ENCODE results near the gene ZNF582.

ZNF582 gene

GRCh38 chr19:56372281-56372680 is 21.1 kb downstream of the ZNF582 start:
- TF ChIP-seq, protein P1, sequence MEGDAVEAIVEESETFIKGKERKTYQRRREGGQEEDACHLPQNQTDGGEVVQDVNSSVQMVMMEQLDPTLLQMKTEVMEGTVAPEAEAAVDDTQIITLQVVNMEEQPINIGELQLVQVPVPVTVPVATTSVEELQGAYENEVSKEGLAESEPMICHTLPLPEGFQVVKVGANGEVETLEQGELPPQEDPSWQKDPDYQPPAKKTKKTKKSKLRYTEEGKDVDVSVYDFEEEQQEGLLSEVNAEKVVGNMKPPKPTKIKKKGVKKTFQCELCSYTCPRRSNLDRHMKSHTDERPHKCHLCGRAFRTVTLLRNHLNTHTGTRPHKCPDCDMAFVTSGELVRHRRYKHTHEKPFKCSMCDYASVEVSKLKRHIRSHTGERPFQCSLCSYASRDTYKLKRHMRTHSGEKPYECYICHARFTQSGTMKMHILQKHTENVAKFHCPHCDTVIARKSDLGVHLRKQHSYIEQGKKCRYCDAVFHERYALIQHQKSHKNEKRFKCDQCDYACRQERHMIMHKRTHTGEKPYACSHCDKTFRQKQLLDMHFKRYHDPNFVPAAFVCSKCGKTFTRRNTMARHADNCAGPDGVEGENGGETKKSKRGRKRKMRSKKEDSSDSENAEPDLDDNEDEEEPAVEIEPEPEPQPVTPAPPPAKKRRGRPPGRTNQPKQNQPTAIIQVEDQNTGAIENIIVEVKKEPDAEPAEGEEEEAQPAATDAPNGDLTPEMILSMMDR (IDR thresholded peaks at IDR 0.05; ENCODE audit: insufficient read depth, low read depth, low read length, missing control alignments): no peak
- no peak overlapping the region for H3K4me3 ChIP-seq (ENCODE audit: low read depth, low read length)
- DNase-seq (ENCODE audit: low read depth): no peak

DNA sequence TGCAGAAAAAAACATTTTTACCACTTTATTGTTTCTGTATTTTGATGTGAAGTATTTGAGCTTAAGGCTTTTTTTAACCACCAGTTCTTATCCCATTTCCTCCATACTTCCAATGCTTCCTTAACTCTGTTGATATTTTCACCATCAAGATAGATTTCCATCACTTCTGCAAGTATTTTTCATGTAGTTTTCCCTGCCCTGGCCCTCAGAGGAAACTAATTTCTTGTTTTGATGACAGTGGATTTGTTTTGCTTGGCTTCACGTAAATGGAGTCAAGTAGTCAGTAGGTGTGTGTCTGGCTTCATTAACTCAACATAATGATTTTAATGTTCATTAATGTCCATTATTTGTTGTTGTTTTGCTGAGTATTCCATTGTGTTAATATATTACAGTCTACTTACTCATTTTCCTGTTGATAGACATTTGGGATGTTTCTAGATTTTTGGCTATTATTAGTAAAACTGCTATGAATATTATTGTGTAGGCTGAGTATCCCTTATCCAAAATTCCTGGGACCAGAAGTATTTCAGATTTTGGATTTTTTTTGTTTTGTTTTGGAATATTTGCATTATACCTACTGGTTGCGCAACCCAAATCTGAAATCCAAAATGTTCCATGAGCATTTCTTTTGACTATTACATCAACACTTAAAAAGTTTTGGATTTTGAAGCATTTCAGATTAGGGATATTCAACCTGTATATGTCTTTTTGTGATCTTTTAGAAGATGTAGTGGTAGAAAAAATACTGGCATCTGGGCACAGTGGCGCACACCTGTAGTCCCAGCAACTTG is 23.3 kb downstream of the ZNF582 start:
- H3K4me3 ChIP-seq (ENCODE audit: low read depth, low read length): no peak overlapping the region
- TF ChIP-seq, protein P1 (IDR thresholded peaks at IDR 0.05; ENCODE audit: insufficient read depth, low read depth, low read length, missing control alignments): no peak
- no peak for DNase-seq (ENCODE audit: low read depth)

- H3K4me3 ChIP-seq (ENCODE audit: low read depth, low read length): peak overlapping the region; percentile 17
- peak; percentile 68 for DNase-seq (ENCODE audit: low read depth)
- TF ChIP-seq, protein P1 (IDR thresholded peaks at IDR 0.05; ENCODE audit: insufficient read depth, low read depth, low read length, missing control alignments): no peak
These were observed 25.3 kb downstream of the ZNF582 start for GRCh38 chr19:56367829-56368711.

DNA sequence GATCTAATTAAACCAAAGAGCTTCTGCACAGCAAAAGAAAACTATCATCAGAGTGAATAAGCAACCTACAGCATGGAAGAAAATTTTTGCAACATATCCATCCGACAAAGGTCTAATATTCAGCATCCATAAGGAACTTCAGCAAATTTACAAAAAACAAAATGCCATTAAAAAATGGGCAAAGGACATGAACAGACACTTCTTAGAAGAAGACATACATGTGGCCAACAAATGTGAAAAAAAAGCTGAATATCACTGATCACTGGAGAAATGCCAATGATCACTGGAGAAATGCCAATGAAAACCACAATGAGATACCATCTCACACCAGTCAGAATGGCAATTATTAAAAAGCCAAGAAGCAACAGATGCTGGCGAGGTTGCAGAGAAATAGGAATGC is 32.5 kb downstream of the ZNF582 start:
- H3K4me3 ChIP-seq (ENCODE audit: low read depth, low read length): no peak overlapping the region
- DNase-seq (ENCODE audit: low read depth): no peak
- TF ChIP-seq, protein P1 (IDR thresholded peaks at IDR 0.05; ENCODE audit: insufficient read depth, low read depth, low read length, missing control alignments): no peak

- DNase-seq (ENCODE audit: low read depth): no peak
- no peak overlapping the region for H3K4me3 ChIP-seq (ENCODE audit: low read depth, low read length)
- TF ChIP-seq, protein P1 (IDR thresholded peaks at IDR 0.05; ENCODE audit: insufficient read depth, low read depth, low read length, missing control alignments): no peak
These were observed 36.4 kb downstream of the ZNF582 start for GRCh38 chr19:56356944-56357343.

GRCh38 chr19:56355517-56355916 is 37.8 kb downstream of the ZNF582 start:
- no peak overlapping the region for H3K4me3 ChIP-seq (ENCODE audit: low read depth, low read length)
- DNase-seq (ENCODE audit: low read depth): no peak
- TF ChIP-seq, protein P1 (IDR thresholded peaks at IDR 0.05; ENCODE audit: insufficient read depth, low read depth, low read length, missing control alignments): no peak
